ENCODE results near the gene CPVL. TPM values are rescaled to one million over a fixed set of nuclear protein-coding genes. Genes with fewer than 3 reads are reported as not detected.

The CPVL gene
- polyA plus RNA-seq, 3 donors = 410 to 1,111 (median 1,108) TPM

DNA sequence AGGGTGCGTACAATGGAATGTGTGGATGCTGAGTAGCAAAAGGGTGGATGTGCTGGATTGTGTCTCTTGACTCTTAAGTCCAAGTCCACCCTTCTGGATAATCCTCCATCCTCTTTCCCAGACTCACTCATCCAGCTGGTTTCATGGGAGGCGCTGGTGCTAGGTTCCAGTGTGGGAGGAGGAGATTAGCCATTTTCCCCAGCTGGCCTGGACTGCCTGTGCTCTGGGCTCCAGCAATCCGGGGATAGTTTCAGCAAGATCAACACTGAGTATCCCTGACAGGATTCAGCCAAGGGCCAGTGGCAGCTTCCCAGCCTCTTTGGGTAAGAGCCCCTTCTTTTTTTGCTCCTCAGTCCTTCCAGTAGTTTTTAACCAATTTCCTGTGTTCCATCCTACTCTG lies 166.6 kb downstream of the CPVL start:
- 88% methylated on average over 1 of the region's 3 CpGs for WGBS (ENCODE audit: insufficient coverage)
- Histone ChIP-seq H3K27ac (ENCODE audit: low read depth in 1 of 2, low read length in 2 of 2) (no peak overlapping the region), H3K4me2 (replicated peaks; ENCODE audit: extremely low read depth, low read length, poor library complexity, severe bottlenecking) (no peak overlapping the region), H3K79me2 (ENCODE audit: insufficient read depth, low read length) (no peaks in the 10 kb centered on the region), H3K9ac (ENCODE audit: insufficient read depth, low read length, poor library complexity, severe bottlenecking) (no peak overlapping the region), H3K36me3 (replicated peaks in 1 of 2; ENCODE audit: control insufficient read depth in 1 of 2, insufficient read depth in 2 of 2, low read length in 2 of 2) (no peaks in the 10 kb centered on the region), H4K20me1 (ENCODE audit: insufficient read depth, low read length) (no peaks in the 10 kb centered on the region), H3K4me1 (ENCODE audit: control insufficient read depth in 1 of 2, insufficient read depth in 2 of 2, low read length in 2 of 2) (peaks cover 11% of the 10 kb centered on the region in 2 donors), H3K4me3 (replicated peaks in 1 of 3; ENCODE audit: low read depth in 2 of 3, low read length in 3 of 3) (no peak overlapping the region), H2AFZ (ENCODE audit: insufficient read depth, low read depth, low read length, poor library complexity, severe bottlenecking) (no peak overlapping the region), H3K27me3 (ENCODE audit: control insufficient read depth in 2 of 2, insufficient read depth in 2 of 2, low read length in 2 of 2) (no peaks in the 10 kb centered on the region), H3K9me3 (replicated peaks in 1 of 2; ENCODE audit: control insufficient read depth in 1 of 2, insufficient read depth in 1 of 2, low read length in 2 of 2) (peaks cover 2 to 6% of the 10 kb centered on the region in 2 donors)
- intact Hi-C loops (cut with micrococcal nuclease) = no loop called here
- peaks cover 12% of the 10 kb centered on the region for H3K4me1 Mint-ChIP-seq
- H3K27ac Mint-ChIP-seq = no peak overlapping the region
- no peak for DNase-seq
- H3K27me3 Mint-ChIP-seq (ENCODE audit: low read depth in 3 of 3) = peaks cover 0 to 5% (median 5%) of the 10 kb centered on the region in 3 donors
- no peak overlapping the region for H3K4me3 Mint-ChIP-seq
- H3K36me3 Mint-ChIP-seq = no peaks in the 10 kb centered on the region
- TF ChIP-seq, protein P1, sequence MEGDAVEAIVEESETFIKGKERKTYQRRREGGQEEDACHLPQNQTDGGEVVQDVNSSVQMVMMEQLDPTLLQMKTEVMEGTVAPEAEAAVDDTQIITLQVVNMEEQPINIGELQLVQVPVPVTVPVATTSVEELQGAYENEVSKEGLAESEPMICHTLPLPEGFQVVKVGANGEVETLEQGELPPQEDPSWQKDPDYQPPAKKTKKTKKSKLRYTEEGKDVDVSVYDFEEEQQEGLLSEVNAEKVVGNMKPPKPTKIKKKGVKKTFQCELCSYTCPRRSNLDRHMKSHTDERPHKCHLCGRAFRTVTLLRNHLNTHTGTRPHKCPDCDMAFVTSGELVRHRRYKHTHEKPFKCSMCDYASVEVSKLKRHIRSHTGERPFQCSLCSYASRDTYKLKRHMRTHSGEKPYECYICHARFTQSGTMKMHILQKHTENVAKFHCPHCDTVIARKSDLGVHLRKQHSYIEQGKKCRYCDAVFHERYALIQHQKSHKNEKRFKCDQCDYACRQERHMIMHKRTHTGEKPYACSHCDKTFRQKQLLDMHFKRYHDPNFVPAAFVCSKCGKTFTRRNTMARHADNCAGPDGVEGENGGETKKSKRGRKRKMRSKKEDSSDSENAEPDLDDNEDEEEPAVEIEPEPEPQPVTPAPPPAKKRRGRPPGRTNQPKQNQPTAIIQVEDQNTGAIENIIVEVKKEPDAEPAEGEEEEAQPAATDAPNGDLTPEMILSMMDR (IDR thresholded peaks at IDR 0.05) = no peak
- peaks cover 2 to 14% (median 6%) of the 10 kb centered on the region in 7 donors for H3K9me3 Mint-ChIP-seq

DNA sequence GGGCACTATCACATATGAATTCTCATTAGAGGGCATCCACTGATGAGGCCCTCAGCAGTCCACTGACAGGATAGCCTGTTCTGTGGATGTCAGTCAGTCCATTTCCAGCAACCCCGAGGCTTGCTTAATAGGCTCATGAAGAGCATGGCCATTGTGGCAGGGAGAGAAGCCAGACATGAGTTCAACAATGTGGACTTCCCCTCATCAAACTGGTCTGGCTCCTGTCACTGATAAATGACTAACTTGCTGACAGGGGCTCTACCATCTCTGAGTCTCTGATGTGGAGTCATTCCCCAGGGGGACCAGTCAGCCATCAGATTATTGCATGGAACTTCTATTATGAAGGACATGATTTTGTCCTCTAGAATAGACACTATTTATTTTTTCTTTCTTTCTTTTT lies 168.5 kb downstream of the CPVL start:
- DNase-seq = no peak
- intact Hi-C loops (cut with micrococcal nuclease) = no loop called here
- H3K9me3 ChIP-seq (replicated peaks in 1 of 2; ENCODE audit: control insufficient read depth in 1 of 2, insufficient read depth in 1 of 2, low read length in 2 of 2) = peaks cover 18 to 25% of the 10 kb centered on the region in 2 donors
- no peaks in the 10 kb centered on the region for H3K79me2 ChIP-seq (ENCODE audit: insufficient read depth, low read length)
- H3K4me1 ChIP-seq (ENCODE audit: control insufficient read depth in 1 of 2, insufficient read depth in 2 of 2, low read length in 2 of 2) = no peaks in the 10 kb centered on the region
- Mint-ChIP-seq H3K9me3 (peaks cover 13 to 32% (median 22%) of the 10 kb centered on the region in 7 donors), H3K4me1 (no peaks in the 10 kb centered on the region), H3K36me3 (no peaks in the 10 kb centered on the region), H3K27ac (no peak overlapping the region), H3K27me3 (ENCODE audit: low read depth in 3 of 3) (peaks cover 0 to 5% (median 5%) of the 10 kb centered on the region in 3 donors), H3K4me3 (no peak overlapping the region)
- H4K20me1 ChIP-seq (ENCODE audit: insufficient read depth, low read length) = no peaks in the 10 kb centered on the region
- H3K27me3 ChIP-seq (ENCODE audit: control insufficient read depth in 2 of 2, insufficient read depth in 2 of 2, low read length in 2 of 2) = no peaks in the 10 kb centered on the region
- H3K4me2 ChIP-seq (replicated peaks; ENCODE audit: extremely low read depth, low read length, poor library complexity, severe bottlenecking) = no peak overlapping the region
- no peak overlapping the region for H3K4me3 ChIP-seq (replicated peaks in 1 of 3; ENCODE audit: low read depth in 2 of 3, low read length in 3 of 3)
- TF ChIP-seq, protein P1 (IDR thresholded peaks at IDR 0.05) = no peak
- 47% methylated on average over 1 of the region's 1 CpG for WGBS (ENCODE audit: insufficient coverage)
- H3K9ac ChIP-seq (ENCODE audit: insufficient read depth, low read length, poor library complexity, severe bottlenecking) = no peak overlapping the region
- no peak overlapping the region for H3K27ac ChIP-seq (ENCODE audit: low read depth in 1 of 2, low read length in 2 of 2)
- H3K36me3 ChIP-seq (replicated peaks in 1 of 2; ENCODE audit: control insufficient read depth in 1 of 2, insufficient read depth in 2 of 2, low read length in 2 of 2) = no peaks in the 10 kb centered on the region
- no peak overlapping the region for H2AFZ ChIP-seq (ENCODE audit: insufficient read depth, low read depth, low read length, poor library complexity, severe bottlenecking)

Data from CD14-positive monocyte (primary cell).